Spinal cord (tissue), 10 donors: ENCODE results near the gene DNAI4. TPM values are rescaled to one million over a fixed set of nuclear protein-coding genes. Genes with fewer than 3 reads are reported as not detected.

Experiments
- DNase-seq, 6 donors: peaks; one replicate each; pipeline versions ENCODE4 v3.0.0 to v3.0.0-alpha.2; 2013 to 2015; ENCODE audit warnings: low spot score in 6 of 6, low read depth in 4 of 6
- H3K27ac ChIP-seq: one replicate; pipeline ENCODE4 v1.5.1; 2013; ENCODE audit warnings: low read depth, low read length, control low read depth
- H3K27me3 ChIP-seq: one replicate; pipeline ENCODE4 v1.6.1; 2013; ENCODE audit warnings: low read length; ENCODE audit not compliant: control insufficient read depth, insufficient read depth
- H3K36me3 ChIP-seq: one replicate; pipeline ENCODE4 v1.6.1; 2013; ENCODE audit warnings: low read length; ENCODE audit not compliant: control insufficient read depth, insufficient read depth
- H3K4me1 ChIP-seq: one replicate; pipeline ENCODE4 v1.6.1; 2013; ENCODE audit warnings: low read length; ENCODE audit not compliant: control insufficient read depth, insufficient read depth
- H3K4me3 ChIP-seq: one replicate; pipeline ENCODE4 v1.5.1; 2013; ENCODE audit warnings: low read depth, low read length, control low read depth
- H3K9me3 ChIP-seq: one replicate; pipeline ENCODE4 v1.6.1; 2013; ENCODE audit warnings: low read length; ENCODE audit not compliant: control insufficient read depth, insufficient read depth
- WGBS: methylation state at CpG from one replicate; pipeline ENCODE4 v1.1.5; 2013; ENCODE audit warnings: missing lambda C conversion rate; ENCODE audit not compliant: insufficient coverage; 5-methylcytosine and 5-hydroxymethylcytosine counted together
- polyA plus RNA-seq, 2 donors: library from polyadenylated mRNA; unstranded; fragments of 120-200 nt; gene quantifications; one replicate each; pipeline ENCODE4 v1.2.1, GENCODE V29; 2013; ENCODE audit not compliant: insufficient read length in 2 of 2
- total RNA-seq, 2 donors: library from RNA; depleted of rRNA in 1 of 2; stranded (reverse); fragments of 120-200 nt in 1 of 2; fragments of >200 nt in 1 of 2; gene quantifications; one replicate each; pipeline versions ENCODE4 v1.2.3 to v1.2.4, GENCODE V29; 2013 to 2014
- donor health status: healthy.

Gene DNAI4
- total and polyA plus RNA-seq, 4 donors = 10.0 to 71.8 (median 26.6) TPM

DNA sequence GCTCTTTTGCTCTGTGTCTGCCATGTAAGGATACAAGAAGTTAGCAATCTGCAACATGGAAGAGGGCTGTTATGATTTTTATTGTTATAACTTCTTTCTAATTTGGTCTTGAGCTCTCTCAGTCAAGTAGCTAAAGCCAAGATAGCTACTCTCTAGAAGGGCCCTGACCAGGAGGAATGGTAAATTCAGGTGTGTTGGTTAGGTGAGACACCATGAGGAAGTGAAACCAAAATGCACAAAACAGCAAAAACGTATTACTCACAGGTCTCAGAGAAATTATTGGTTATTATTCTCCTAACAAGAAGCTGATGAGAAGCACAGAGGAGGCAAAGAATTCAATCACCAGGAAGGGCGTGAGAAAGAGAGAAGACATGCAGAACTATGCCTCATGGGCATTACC, 71.8 kb downstream of the DNAI4 start:
- Histone ChIP-seq H3K27ac (no peak overlapping the region), H3K4me3 (no peak overlapping the region), H3K27me3 (no peaks in the 10 kb centered on the region), H3K4me1 (no peaks in the 10 kb centered on the region), H3K36me3 (no peaks in the 10 kb centered on the region), H3K9me3 (peaks cover 3% of the 10 kb centered on the region)
- WGBS = 80% methylated on average over 1 of the region's 2 CpGs
- DNase-seq = no peak

DNA sequence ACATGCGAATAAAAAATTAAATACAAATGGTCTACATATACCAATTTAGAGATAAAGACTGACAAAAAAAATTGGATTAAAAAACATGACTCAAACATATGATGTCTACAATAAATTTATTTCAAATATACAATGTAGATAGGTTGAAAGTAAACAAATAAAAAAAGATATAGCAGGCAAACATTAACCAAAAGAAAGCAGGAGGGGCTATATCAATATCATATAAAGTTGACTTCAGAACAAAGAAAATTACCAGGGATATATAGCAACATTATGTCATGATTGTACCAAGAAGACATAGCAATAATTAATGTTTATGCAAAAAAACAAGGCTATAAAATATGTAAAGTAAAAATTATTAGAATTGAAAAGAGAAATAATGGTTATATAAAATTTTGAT, 73.7 kb downstream of the DNAI4 start:
- Histone ChIP-seq H3K4me3 (no peak overlapping the region), H3K9me3 (peaks cover 3% of the 10 kb centered on the region), H3K4me1 (no peaks in the 10 kb centered on the region), H3K36me3 (no peaks in the 10 kb centered on the region), H3K27ac (no peak overlapping the region), H3K27me3 (no peaks in the 10 kb centered on the region)
- DNase-seq = no peak
- WGBS = no CpG with 5 or more reads among the region's 1 CpG

DNA sequence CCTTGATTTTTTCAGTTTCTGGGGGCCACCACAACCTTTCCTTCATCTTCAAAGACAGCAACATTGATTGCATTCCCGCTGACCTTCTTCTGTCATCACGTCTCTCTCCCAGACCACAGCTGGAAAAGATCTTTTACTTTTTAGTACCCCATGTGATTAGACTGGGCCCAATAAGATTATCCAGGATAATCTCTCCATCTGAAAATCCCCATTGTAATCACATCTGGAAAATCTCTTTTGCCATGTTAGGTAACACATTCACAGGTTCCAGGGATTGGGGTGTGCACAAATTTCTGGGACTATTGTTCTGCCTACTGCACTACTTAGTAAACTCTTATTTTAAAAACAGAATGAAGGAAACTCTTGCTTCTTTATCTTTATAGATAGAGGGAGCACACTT, 76.5 kb downstream of the DNAI4 start:
- peaks cover 3% of the 10 kb centered on the region for H3K9me3 ChIP-seq
- no peak overlapping the region for H3K27ac ChIP-seq
- no peaks in the 10 kb centered on the region for H3K4me1 ChIP-seq
- DNase-seq = no peak
- WGBS = 83% methylated on average over 2 of the region's 2 CpGs
- H3K27me3 ChIP-seq = no peaks in the 10 kb centered on the region
- H3K36me3 ChIP-seq = no peaks in the 10 kb centered on the region
- no peak overlapping the region for H3K4me3 ChIP-seq

- no peaks in the 10 kb centered on the region for H3K9me3 ChIP-seq
- no peak for DNase-seq
- H3K4me3 ChIP-seq = no peak overlapping the region
- no peaks in the 10 kb centered on the region for H3K27me3 ChIP-seq
- H3K36me3 ChIP-seq = no peaks in the 10 kb centered on the region
- no peak overlapping the region for H3K27ac ChIP-seq
- no peaks in the 10 kb centered on the region for H3K4me1 ChIP-seq
Measured at GRCh38 chr1:66840929-66841328, 83.7 kb downstream of the DNAI4 start.

DNA sequence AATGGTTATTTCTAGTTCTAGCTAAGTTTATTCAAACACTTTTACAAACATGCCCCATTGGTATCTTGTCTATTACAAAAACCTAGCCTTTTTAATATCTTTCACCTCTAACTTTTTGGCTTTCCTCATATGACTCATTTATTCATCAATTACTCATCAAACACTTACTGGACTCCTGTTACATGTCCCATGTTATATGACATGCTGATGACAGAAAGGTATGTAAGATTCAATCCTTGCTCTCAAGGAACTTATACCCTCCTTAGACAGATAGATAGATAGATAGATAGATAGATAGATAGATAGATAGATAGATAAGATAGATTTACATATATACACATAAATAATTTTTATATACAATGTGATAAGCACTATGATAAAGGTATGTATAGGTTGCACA, 89.7 kb downstream of the DNAI4 start:
- Histone ChIP-seq H3K4me3 (no peak overlapping the region), H3K27me3 (no peaks in the 10 kb centered on the region), H3K27ac (no peak overlapping the region), H3K36me3 (no peaks in the 10 kb centered on the region), H3K4me1 (no peaks in the 10 kb centered on the region), H3K9me3 (no peaks in the 10 kb centered on the region)
- DNase-seq = no peak

DNA sequence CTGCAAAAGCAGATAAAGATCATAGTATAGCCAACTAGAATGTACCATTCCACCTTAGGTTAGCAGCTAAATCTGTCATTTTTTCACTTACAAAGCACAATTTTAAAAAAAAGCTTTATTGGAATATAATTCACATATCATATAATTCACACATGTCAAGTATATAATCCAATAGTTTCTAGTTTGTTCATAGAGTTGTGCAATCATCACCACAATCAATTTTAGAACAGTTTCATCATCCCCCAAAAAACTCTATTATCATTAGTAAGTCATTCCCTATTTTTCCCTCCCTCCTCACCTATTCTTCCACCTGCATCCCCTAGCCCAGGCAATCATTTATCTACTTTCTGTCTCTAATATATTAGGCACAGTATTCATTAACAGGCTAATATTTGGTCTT, 91.5 kb downstream of the DNAI4 start:
- Histone ChIP-seq H3K27ac (no peak overlapping the region), H3K4me3 (no peak overlapping the region), H3K9me3 (no peaks in the 10 kb centered on the region), H3K4me1 (no peaks in the 10 kb centered on the region), H3K36me3 (no peaks in the 10 kb centered on the region), H3K27me3 (no peaks in the 10 kb centered on the region)
- no peak for DNase-seq

GRCh38 chr1:66831529-66832239, 93.0 kb downstream of the DNAI4 start:
- H3K27me3 ChIP-seq = no peaks in the 10 kb centered on the region
- DNase-seq = no peak
- no peaks in the 10 kb centered on the region for H3K9me3 ChIP-seq
- H3K27ac ChIP-seq = no peak overlapping the region
- no peak overlapping the region for H3K4me3 ChIP-seq
- WGBS = no CpG with 5 or more reads among the region's 3 CpGs
- H3K36me3 ChIP-seq = no peaks in the 10 kb centered on the region
- H3K4me1 ChIP-seq = no peaks in the 10 kb centered on the region

DNA sequence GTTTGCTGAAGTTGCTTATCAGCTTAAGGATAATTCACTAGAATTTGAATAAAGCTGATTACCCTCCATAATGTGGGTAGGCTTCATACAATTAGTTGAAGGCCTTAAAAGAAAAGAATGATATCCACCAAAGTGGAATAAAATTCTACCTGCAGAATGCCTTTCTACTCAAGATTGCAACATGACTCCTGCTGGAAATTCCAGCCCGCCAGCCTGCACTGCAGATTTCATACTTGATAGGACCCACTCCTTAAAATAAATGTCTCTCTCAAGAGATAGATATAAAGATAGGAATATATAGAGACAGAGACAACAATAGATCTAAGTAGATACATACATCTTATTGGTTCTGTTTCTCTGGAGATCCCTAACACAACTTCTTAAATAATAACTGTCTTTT, 99.9 kb downstream of the DNAI4 start:
- DNase-seq = no peak
- H3K4me1 ChIP-seq = no peaks in the 10 kb centered on the region
- no peaks in the 10 kb centered on the region for H3K36me3 ChIP-seq
- no peak overlapping the region for H3K4me3 ChIP-seq
- H3K9me3 ChIP-seq = no peaks in the 10 kb centered on the region
- H3K27ac ChIP-seq = no peak overlapping the region
- no peaks in the 10 kb centered on the region for H3K27me3 ChIP-seq
- WGBS = no CpG with 5 or more reads among the region's 1 CpG

- no peaks in the 10 kb centered on the region for H3K27me3 ChIP-seq
- H3K4me3 ChIP-seq = no peak overlapping the region
- no peak overlapping the region for H3K27ac ChIP-seq
- no peaks in the 10 kb centered on the region for H3K9me3 ChIP-seq
- WGBS = no CpG with 5 or more reads among the region's 1 CpG
- no peaks in the 10 kb centered on the region for H3K36me3 ChIP-seq
- H3K4me1 ChIP-seq = no peaks in the 10 kb centered on the region
- DNase-seq = no peak
Measured at GRCh38 chr1:66809736-66810326, 114.8 kb downstream of the DNAI4 start.

GRCh38 chr1:66809245-66809644, 115.4 kb downstream of the DNAI4 start:
- no peaks in the 10 kb centered on the region for H3K9me3 ChIP-seq
- H3K27me3 ChIP-seq = no peaks in the 10 kb centered on the region
- no CpG with 5 or more reads among the region's 1 CpG for WGBS
- no peak for DNase-seq
- no peak overlapping the region for H3K4me3 ChIP-seq
- no peak overlapping the region for H3K27ac ChIP-seq
- H3K36me3 ChIP-seq = no peaks in the 10 kb centered on the region
- no peaks in the 10 kb centered on the region for H3K4me1 ChIP-seq
